Measurements from ENCODE around the gene MRPL12. TPM values are rescaled to one million over a fixed set of nuclear protein-coding genes. Genes with fewer than 3 reads are reported as not detected.

The MRPL12 gene
- total and polyA plus RNA-seq, 5 experiments from 2014 or later = 23.8 to 60.2 (median 48.0) TPM

GRCh38 chr17:81683584-81684441 lies 19.4 kb upstream of the MRPL12 start, which contains the start of the genes ARL16 and HGS:
Gene ARL16 (minus strand): TSS chr17:81683797. CDS start chr17:81683753, 44 bp downstream.
Gene HGS (plus strand): TSS chr17:81684011. CDS start chr17:81684067, 56 bp downstream.
- Mint-ChIP-seq H3K9me3 (peaks cover 0 to 2% (median 0%) of the 10 kb centered on the region in 9 donors), H3K4me3 (peak within 1 kb of the TSS; percentile 87 to 100 (median 98)), H3K36me3 (peaks cover 0 to 22% (median 0%) of the 10 kb centered on the region in 3 donors), H3K27me3 (no peaks in the 10 kb centered on the region), H3K4me1 (peaks cover 17 to 54% (median 31%) of the 10 kb centered on the region in 4 donors), H3K27ac (peak within 1 kb of the TSS; percentile 84 to 98 (median 94))
- ATAC-seq = peak; percentile 98 to 99
- DNase-seq = peak; percentile 96 to 99 (median 97)
- POLR2A ChIA-PET = interaction anchor here (0.6 to 5.8 kb wide), 25 partner anchors 8 to 1229 kb away, joined by 3 to 80 read pairs (median 4); partner anchors contain the start of genes CCDC137, CEP131, FAAP100 and MCRIP1

DNA sequence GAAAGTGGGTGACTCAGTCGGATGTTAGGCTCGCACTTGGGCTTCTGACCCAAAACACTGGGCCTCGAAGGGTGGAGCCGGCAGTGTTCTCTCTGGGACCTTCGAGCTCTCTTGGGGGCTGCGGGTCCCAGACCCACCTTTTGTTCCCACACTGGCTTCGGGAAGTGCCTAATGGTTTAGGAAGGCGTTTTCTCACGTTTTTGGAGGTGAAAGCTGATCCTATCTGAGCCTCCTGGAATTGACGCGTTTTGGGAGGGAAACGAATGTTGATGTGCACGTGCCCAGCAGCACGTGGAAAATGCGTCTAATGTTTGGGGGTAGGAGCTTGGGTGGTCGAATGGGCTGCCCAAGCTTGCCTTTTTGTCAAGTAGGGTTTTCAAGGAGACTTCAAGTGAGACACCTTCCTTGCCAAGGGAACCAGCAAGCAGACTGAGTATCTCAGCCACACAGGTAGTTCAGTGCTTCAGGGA lies 18.7 kb upstream of the MRPL12 start:
- Mint-ChIP-seq H3K27me3 (no peaks in the 10 kb centered on the region), H3K4me3 (peak overlapping the region; percentile 76 to 91 (median 83)), H3K9me3 (peaks cover 0 to 2% (median 0%) of the 10 kb centered on the region in 9 donors), H3K4me1 (peaks cover 20 to 55% (median 34%) of the 10 kb centered on the region in 4 donors), H3K36me3 (peaks cover 0 to 29% (median 0%) of the 10 kb centered on the region in 3 donors), H3K27ac (peak overlapping the region in 9 of 10 donors; percentile 56 to 88 (median 84))
- ATAC-seq = no peak
- DNase-seq = no peak
- POLR2A ChIA-PET = interaction anchor here (1.0 to 5.8 kb wide), 12 partner anchors 12 to 1230 kb away, joined by 3 to 80 read pairs (median 6); partner anchors contain the start of genes CCDC137, MCRIP1, MRPL12 and OXLD1

DNA sequence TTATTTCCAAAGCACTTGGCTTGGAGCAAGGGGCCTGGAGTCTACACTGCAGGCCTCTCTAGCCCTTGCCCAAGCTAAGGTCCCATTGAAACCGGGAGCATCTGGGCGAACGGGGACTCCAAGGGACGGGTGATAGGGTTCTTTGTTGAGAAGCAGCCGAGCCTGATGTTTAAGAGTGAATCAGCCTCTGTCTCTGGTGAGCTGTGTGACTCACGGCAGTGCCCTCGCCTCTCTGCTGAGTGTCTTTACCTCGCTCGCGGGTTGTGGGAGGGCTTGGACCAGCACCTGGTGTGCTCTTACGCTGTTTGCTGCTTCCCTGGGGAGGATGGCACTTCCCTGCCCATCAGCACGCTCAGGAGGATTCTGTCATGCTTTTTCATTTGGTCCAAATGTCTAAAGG lies 18.1 kb upstream of the MRPL12 start:
- peaks cover 18 to 59% (median 38%) of the 10 kb centered on the region in 4 donors for H3K4me1 Mint-ChIP-seq
- POLR2A ChIA-PET = interaction anchor here (4.1 to 5.8 kb wide), 3 partner anchors 11 to 19 kb away, joined by 20 to 80 read pairs (median 75); partner anchors contain the start of genes CCDC137, MRPL12 and OXLD1
- H3K36me3 Mint-ChIP-seq = peaks cover 0 to 33% (median 0%) of the 10 kb centered on the region in 3 donors
- no peaks in the 10 kb centered on the region for H3K27me3 Mint-ChIP-seq
- H3K9me3 Mint-ChIP-seq = peaks cover 0 to 2% (median 0%) of the 10 kb centered on the region in 9 donors
- peak overlapping the region; percentile 76 to 91 (median 83) for H3K4me3 Mint-ChIP-seq
- DNase-seq (no peak), ATAC-seq (no peak)
- H3K27ac Mint-ChIP-seq = peak overlapping the region in 9 of 10 donors; percentile 25 to 88 (median 84)

- H3K36me3 Mint-ChIP-seq = peaks cover 0 to 42% (median 0%) of the 10 kb centered on the region in 3 donors
- H3K4me3 Mint-ChIP-seq = peak overlapping the region in 2 of 10 donors; percentile 29 to 84
- peaks cover 21 to 56% (median 38%) of the 10 kb centered on the region in 4 donors for H3K4me1 Mint-ChIP-seq
- H3K27me3 Mint-ChIP-seq = no peaks in the 10 kb centered on the region
- POLR2A ChIA-PET = interaction anchor here (5.6 to 5.8 kb wide), 2 partner anchors 16 to 21 kb away, joined by 75 to 80 read pairs; partner anchors contain the start of genes CCDC137, MRPL12 and OXLD1
- DNase-seq (no peak), ATAC-seq (no peak)
- H3K27ac Mint-ChIP-seq = peak overlapping the region in 2 of 10 donors; percentile 79 to 88
- peaks cover 0 to 2% (median 0%) of the 10 kb centered on the region in 9 donors for H3K9me3 Mint-ChIP-seq
These were observed 16.6 kb upstream of the MRPL12 start for GRCh38 chr17:81686614-81687013.

DNA sequence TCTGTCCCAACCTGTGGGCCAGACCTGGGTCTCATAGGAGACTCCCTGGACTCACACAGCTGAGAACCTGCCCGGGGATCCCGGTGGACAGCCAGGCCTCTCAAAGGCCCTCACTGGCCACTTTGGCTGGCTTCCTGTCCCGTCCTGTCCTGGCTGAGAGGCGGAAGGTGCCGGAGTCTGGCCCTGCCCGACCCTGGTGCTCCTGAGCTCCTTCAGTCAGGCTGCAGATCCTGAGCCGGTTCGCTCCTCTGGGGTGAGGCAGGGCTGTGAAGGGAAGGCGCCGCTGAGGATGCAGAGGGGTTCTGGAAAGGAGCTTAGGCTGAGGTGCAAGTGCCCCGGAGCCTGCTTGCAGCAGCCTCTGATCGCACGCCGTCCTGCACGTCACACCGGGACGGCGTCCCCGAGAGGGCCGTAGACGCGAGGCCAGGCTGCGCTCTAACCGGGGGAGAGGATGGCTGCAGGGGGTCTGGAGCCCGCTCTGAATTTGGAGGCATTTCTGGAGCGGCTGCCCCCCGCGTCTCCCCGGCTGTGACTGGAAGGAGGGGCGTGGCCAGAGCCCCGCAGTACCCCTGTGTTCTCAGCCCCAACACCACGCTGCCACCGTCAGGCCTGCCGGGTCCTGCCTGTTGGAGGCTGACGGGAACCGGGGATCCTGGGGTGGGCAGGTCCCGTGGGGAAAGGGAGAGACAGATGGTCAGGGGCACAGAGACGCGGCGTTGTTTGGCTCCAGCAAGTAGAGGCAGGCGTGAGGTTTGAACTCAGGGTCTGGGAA lies 15.2 kb upstream of the MRPL12 start:
- peaks cover 21 to 44% (median 29%) of the 10 kb centered on the region in 4 donors for H3K4me1 Mint-ChIP-seq
- peak overlapping the region in 3 of 10 donors; percentile 28 to 91 (median 85) for H3K27ac Mint-ChIP-seq
- ATAC-seq (no peak), DNase-seq (no peak)
- H3K27me3 Mint-ChIP-seq = no peaks in the 10 kb centered on the region
- peaks cover 0 to 2% (median 0%) of the 10 kb centered on the region in 9 donors for H3K9me3 Mint-ChIP-seq
- POLR2A ChIA-PET = interaction anchor here (0.8 to 5.8 kb wide), 2 partner anchors 15 to 23 kb away, joined by 3 to 75 read pairs; partner anchors contain the start of gene MRPL12
- peak overlapping the region in 2 of 10 donors; percentile 7 to 43 for H3K4me3 Mint-ChIP-seq
- H3K36me3 Mint-ChIP-seq = peaks cover 0 to 47% (median 0%) of the 10 kb centered on the region in 3 donors

- no peak for DNase-seq
- peak overlapping the region in 1 of 10 donors; percentile 75 for H3K27ac Mint-ChIP-seq
These were observed 14.6 kb upstream of the MRPL12 start for GRCh38 chr17:81688616-81689015.

GRCh38 chr17:81690066-81690465 lies 13.1 kb upstream of the MRPL12 start:
- POLR2A ChIA-PET = interaction anchor here (0.7 to 0.8 kb wide), 2 partner anchors 12 to 169 kb away, joined by 3 read pairs; no protein-coding TSS in a partner anchor
- H3K4me1 Mint-ChIP-seq = peaks cover 11 to 32% (median 17%) of the 10 kb centered on the region in 4 donors
- H3K27ac Mint-ChIP-seq = peak overlapping the region in 2 of 10 donors; percentile 28 to 77
- no peaks in the 10 kb centered on the region for H3K27me3 Mint-ChIP-seq
- H3K9me3 Mint-ChIP-seq = no peaks in the 10 kb centered on the region
- ATAC-seq = no peak
- peaks cover 0 to 54% (median 0%) of the 10 kb centered on the region in 3 donors for H3K36me3 Mint-ChIP-seq
- no peak for DNase-seq
- H3K4me3 Mint-ChIP-seq = no peak overlapping the region

More at GRCh38 chr17:81688616-81689015, 14.6 kb upstream of the MRPL12 start:
- Mint-ChIP-seq H3K36me3 (peaks cover 0 to 47% (median 0%) of the 10 kb centered on the region in 3 donors), H3K9me3 (peaks cover 0 to 2% (median 0%) of the 10 kb centered on the region in 9 donors), H3K4me3 (no peak overlapping the region), H3K27me3 (no peaks in the 10 kb centered on the region), H3K4me1 (peaks cover 20 to 42% (median 27%) of the 10 kb centered on the region in 4 donors)
- POLR2A ChIA-PET = no interaction called here
- ATAC-seq = no peak

DNA sequence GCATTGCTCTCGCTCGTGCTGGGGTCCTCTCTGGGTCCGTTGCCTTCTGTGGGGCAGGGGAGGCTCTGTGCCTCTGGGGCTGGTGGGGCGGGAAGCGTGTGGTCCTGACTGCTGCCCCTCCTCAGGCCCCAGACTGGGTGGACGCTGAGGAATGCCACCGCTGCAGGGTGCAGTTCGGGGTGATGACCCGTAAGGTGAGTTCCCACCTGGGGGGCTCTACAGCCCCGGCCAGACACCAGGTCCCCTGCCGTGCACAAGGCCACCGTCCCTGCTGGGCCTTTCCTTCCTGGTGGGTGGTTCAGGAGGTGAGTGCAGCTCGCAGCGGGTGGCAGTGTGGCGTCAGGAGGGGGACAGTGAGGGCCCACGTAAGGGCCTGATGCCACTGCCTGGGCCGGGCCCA lies 12.6 kb upstream of the MRPL12 start:
- Mint-ChIP-seq H3K36me3 (peaks cover 0 to 54% (median 0%) of the 10 kb centered on the region in 3 donors), H3K27me3 (no peaks in the 10 kb centered on the region), H3K27ac (no peak overlapping the region), H3K9me3 (no peaks in the 10 kb centered on the region), H3K4me3 (no peak overlapping the region), H3K4me1 (peaks cover 7 to 28% (median 17%) of the 10 kb centered on the region in 4 donors)
- no peak for DNase-seq
- POLR2A ChIA-PET = interaction anchor here (0.8 kb wide), 1 partner anchor 12 kb away, joined by 3 read pairs; no protein-coding TSS in a partner anchor
- no peak for ATAC-seq

DNA sequence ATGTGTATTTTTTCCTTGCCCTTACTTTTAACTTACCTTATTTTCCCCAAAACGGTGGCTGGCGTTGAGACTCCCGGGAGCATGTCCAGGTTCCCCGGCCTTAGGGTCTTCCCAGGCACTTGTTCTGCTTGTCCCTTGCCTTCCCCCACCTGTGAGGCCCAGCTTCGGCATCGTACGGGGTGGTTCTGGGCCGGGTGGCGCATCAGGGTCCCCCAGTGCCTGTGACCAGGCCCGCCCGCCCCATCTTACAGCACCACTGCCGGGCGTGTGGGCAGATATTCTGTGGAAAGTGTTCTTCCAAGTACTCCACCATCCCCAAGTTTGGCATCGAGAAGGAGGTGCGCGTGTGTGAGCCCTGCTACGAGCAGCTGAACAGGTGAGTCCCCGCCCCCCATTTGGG lies 12.0 kb upstream of the MRPL12 start:
- Mint-ChIP-seq H3K4me1 (peaks cover 2 to 21% (median 17%) of the 10 kb centered on the region in 4 donors), H3K9me3 (no peaks in the 10 kb centered on the region), H3K27me3 (no peaks in the 10 kb centered on the region), H3K27ac (peak overlapping the region in 1 of 10 donors; percentile 31), H3K4me3 (no peak overlapping the region), H3K36me3 (peaks cover 0 to 51% (median 0%) of the 10 kb centered on the region in 3 donors)
- POLR2A ChIA-PET = interaction anchor here (1.8 kb wide), 1 partner anchor 8 kb away, joined by 5 read pairs; the partner anchor contains the start of genes ARL16 and HGS
- no peak for DNase-seq
- no peak for ATAC-seq

GRCh38 chr17:81691608-81692007 lies 11.6 kb upstream of the MRPL12 start:
- POLR2A ChIA-PET = interaction anchor here (0.6 to 2.4 kb wide), 3 partner anchors 9 to 57 kb away, joined by 5 read pairs; partner anchors contain the start of genes ARL16 and HGS
- Mint-ChIP-seq H3K4me1 (peaks cover 0 to 21% (median 16%) of the 10 kb centered on the region in 4 donors), H3K36me3 (peaks cover 0 to 49% (median 0%) of the 10 kb centered on the region in 3 donors), H3K27me3 (no peaks in the 10 kb centered on the region), H3K27ac (no peak overlapping the region), H3K4me3 (no peak overlapping the region), H3K9me3 (no peaks in the 10 kb centered on the region)
- no peak for DNase-seq
- no peak for ATAC-seq

GRCh38 chr17:81693509-81694210 lies 9.5 kb upstream of the MRPL12 start:
- Mint-ChIP-seq H3K27ac (no peak overlapping the region), H3K4me1 (peaks cover 0 to 14% (median 9%) of the 10 kb centered on the region in 4 donors), H3K9me3 (no peaks in the 10 kb centered on the region), H3K27me3 (no peaks in the 10 kb centered on the region), H3K4me3 (no peak overlapping the region), H3K36me3 (peaks cover 0 to 58% (median 7%) of the 10 kb centered on the region in 3 donors)
- DNase-seq (no peak), ATAC-seq (no peak)
- POLR2A ChIA-PET = interaction anchor here (1.0 to 2.4 kb wide), 2 partner anchors 9 to 47 kb away, joined by 3 to 5 read pairs; no protein-coding TSS in a partner anchor
